GM21367 (cell line): ENCODE data around the gene FKBP2.

ENCODE experiments used
- ATAC-seq: cut with Tn5 transposase; IDR thresholded peaks from one replicate; pipeline ENCODE4 v1.9.1; 2021; ENCODE audit not compliant: unreplicated experiment

Gene FKBP2

DNA sequence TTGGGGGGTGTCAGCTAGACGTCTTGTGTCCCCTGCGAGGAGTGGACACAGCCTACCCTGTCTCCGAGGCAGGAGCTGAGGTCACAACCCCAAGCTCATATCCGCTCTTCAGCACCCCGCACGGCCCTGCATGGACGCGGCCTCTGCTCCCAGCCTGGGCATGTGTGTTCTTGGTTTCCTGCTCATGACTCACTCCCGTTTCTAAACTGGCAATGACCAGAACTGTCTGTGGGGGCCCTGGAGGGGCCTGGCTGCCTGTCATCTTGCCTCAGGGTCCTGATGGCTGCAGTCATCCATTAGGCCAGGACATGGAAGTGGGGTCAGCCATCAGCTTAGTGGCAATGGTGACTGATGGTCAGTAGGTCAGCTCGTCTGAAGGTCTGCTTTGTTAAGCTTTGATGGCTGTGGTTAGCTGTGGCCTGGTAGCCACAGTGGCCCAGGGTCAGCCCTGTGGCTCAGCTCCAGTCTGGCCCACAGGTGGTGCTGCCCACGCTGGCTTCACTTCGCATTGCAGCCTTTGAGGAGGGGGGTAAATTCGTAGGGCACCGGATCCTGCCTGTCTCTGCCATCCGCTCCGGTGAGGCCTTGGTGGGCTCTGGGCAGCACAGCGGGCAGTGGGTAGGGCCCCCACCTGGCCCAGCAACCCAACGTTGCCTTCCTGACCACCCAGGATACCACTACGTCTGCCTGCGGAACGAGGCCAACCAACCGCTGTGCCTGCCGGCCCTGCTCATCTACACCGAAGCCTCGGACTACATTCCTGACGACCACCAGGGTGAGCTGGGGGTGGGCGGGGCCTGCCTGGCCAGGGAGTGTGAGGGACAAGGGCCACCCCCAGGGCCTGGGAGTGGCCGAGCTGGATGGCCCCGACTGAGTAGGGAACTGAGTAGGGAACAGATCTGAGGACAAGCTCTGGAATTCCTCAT is 22.4 kb downstream of the FKBP2 start:
- ATAC-seq, result no peak

DNA sequence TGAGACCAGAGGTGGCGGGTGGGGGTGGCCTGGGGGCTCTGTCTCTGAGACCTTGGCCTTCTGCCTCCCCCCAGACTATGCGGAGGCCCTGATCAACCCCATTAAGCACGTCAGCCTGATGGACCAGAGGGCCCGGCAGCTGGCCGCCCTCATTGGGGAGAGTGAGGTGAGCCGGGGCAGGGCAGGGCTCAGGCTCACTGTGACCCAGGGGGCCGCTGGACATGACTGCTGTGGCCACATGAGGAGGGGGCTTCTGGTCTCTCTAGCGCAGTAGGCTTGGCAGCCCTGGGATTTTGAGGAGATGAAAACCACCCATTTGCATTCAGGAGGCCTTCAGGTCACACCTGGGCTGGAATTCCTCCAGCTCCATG is 23.0 kb downstream of the FKBP2 start:
- no peak for ATAC-seq

DNA sequence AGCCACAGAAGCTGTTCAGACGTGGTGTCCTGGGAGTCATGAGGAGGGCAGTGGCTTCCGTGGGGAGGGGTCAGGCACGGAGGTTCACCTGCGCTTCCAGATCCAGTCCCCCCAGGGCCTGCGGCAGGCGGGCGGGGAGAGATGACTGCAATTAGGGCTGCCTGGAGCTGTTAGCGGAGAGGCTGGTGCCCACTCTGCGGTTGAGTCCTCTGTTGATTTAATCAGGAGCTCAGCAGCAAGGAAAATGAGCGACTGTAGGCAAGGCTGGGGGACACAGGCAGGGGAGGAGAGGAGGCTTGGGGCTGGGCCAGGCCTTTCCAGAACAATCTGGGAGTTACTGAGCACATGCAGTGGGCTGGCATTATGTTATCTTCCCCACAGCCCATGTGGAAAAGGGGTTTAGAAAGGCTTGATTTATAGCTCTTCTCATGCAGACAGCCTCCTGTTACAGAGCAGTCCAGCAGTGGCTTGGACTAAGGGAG is 23.5 kb downstream of the FKBP2 start:
- no peak for ATAC-seq

DNA sequence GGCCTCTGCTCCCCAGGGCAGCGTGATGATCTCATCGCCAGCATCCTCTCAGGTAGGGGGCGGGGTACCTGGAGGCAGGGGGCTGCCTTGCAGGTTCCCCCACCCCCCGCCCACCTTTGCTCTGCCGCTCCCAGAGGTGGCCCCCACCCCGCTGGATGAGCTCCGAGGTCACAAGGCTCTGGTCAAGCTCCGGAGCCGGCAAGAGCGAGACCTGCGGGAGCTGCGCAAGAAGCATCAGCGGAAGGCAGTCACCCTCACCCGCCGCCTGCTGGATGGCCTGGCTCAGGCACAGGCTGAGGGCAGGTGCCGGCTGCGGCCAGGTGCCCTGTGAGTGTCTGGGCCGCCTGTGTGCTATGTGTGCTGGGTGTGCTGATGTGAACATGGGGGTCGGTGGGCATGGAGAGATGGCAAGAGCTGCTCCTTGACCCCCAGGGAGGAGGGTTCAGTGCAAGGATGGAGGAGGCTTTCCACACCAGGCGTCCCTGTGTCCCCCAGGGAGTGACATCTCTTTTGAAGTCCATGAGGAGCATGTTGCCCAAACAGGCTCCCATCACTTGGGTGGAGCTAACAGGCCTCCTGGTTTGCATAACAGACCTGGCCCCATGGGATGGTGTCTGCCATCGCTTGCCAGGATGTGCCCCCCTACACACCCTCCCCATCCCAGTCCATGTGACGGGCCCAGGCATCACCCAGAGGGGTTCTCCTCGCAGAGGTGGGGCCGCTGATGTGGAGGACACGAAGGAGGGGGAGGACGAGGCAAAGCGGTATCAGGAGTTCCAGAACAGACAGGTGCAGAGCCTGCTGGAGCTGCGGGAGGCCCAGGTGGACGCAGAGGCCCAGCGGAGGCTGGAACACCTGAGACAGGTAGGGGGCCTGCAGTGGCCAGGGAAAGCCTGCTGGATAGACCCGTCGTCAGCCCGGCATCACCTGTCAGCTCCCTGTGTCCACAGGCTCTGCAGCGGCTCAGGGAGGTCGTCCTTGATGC is 24.6 kb downstream of the FKBP2 start:
- ATAC-seq, result no peak

DNA sequence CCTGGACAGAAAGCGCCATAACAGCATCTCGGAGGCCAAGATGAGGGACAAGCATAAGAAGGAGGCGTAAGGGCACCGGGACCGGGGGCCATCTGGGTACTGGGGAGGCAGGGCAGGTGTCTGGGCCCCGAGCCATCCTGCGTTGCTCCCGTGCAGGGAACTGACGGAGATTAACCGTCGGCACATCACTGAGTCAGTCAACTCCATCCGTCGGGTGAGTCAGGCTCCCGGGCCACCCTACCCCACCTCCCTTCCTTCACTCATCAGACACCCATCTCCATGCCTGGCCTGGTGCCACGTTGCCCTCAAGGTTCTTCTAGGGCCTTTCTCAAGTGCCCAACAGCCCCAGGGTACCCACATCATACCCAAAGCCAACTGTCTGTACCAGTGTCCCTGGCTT is 25.4 kb downstream of the FKBP2 start:
- no peak for ATAC-seq

DNA sequence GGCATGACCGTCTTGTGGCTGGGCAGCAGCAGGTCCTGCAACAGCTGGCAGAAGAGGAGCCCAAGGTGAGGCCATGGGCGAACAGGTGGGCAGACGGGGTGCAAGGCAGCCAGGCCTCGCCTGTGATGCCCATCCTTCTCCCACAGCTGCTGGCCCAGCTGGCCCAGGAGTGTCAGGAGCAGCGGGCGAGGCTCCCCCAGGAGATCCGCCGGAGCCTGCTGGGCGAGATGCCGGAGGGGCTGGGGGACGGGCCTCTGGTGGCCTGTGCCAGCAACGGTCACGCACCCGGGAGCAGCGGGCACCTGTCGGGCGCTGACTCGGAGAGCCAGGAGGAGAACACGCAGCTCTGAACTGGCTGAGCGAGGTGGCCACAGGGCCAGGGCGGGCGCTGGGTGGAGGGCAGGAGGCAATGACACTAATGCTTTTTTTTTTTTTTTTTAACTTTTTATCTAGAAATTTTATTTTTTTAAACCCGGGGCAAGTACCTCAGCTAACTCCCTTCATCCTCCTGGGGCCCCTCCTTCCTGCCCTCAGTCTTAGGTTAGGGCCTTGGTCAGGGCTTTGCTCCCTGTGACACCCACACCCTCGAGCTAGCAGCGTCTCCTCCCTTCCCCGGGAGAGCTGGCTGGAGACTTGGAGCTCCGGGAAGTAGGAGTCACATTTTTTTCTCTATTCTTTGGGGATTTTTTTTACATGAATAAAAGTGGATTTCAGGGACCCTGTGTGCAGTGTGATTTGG is 26.5 kb downstream of the FKBP2 start:
- no peak for ATAC-seq

DNA sequence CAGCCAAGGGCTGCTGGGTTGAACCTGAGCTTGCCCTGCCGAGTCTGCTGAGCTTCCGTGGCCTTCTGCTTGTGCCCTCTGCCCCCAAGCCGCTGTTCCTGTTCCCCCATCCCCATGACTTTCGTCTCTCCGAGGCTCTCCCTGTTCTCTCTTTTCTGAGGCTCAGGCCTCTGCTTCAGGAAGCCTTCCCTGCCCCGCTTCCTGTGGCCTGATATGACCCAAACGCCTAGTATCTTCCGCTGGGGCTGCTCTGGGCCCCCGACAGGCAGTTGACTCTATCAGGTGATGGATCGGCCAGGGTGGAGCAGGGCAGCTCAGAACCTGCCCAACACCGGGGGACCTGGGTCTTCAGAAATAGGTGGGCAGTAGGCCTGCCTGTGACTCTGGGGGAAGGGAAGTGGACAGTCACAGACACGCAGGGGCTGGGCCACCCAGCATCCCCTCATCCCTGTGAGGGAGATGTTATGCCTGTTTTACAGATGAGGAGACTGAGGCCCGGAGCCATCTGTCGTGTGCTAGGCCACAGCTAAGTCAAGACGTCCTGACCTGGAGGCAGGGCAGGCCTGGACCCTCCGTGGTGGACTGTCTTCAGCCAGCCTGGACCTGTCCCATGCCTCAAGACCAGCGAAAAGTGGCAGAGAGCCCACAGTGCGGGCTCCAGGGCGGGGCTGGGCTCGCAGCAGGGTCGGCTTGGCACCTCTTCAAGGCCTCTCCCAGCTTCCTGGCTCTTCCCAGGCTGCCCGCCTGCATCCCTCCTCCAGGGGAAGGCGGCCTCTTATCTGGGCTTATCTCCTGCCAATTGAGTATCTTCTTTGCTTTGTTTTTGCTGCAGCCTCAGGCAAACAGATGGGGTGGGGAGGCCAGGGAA is 27.4 kb downstream of the FKBP2 start:
- no peak for ATAC-seq

DNA sequence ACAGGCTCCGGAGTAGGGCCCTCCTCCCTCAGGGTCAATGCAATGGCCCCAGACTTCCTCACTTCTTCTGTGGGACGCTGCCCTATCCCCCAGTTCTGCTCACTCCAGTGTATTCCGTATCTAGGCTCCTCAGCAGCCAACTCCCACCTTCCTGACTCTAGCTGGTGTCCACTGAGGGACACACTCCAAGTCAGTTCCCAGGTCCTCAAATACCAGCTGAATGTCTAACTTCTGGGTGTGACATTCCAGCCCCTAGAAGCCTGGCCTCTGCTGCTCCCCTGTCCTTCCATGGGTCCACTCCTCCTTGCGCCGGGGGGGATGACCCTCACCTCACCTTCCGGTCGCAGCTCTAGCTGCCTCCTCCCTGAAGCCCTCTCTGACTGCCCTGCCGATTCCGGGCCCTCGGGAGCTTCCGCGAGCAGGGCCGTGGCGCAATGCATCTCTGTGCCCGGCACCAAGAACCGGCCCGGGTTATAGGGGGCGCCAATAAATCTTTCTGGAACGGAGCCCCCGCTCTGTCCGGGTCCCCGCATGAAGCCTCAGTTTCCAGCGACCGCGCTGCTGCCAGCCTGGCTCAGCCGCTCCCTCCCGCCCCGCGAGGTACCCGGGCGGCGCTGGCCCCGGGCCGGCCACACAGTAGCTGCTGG is 28.1 kb downstream of the FKBP2 start:
- peak; percentile 14 for ATAC-seq

DNA sequence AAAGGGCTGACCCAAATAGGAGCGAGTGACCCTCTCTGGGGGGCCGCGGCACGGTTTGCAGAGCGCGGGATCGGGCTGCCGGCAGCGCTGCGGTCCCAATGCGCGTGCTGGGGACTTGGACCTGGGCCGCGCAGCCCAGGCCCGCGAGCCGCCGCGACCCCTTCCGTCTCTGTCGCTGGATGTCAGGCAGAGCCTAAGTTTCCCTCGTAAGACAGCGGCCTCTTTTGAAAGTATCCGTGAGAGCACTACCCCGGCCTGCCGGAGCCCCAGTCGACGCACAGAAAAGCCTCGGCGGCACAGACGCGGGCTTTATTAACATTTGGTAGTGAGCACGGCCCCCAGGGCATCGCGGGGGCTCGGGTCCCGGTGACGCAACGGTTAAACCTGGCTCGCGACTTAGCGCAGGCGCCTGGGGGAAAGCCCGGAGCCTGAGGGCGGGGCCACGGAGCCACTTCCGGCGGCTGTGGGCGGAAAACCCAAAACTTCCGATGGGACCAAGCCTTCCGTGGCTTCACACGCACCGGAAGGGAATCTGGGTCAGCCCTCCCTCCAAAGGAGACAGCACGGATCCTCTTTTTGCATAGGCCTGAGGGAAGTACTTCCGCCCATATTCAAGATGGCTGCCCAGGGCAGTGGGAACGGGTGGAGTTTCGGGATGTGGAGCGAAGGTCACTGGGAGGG is 28.8 kb downstream of the FKBP2 start:
- peak; percentile 43 for ATAC-seq

DNA sequence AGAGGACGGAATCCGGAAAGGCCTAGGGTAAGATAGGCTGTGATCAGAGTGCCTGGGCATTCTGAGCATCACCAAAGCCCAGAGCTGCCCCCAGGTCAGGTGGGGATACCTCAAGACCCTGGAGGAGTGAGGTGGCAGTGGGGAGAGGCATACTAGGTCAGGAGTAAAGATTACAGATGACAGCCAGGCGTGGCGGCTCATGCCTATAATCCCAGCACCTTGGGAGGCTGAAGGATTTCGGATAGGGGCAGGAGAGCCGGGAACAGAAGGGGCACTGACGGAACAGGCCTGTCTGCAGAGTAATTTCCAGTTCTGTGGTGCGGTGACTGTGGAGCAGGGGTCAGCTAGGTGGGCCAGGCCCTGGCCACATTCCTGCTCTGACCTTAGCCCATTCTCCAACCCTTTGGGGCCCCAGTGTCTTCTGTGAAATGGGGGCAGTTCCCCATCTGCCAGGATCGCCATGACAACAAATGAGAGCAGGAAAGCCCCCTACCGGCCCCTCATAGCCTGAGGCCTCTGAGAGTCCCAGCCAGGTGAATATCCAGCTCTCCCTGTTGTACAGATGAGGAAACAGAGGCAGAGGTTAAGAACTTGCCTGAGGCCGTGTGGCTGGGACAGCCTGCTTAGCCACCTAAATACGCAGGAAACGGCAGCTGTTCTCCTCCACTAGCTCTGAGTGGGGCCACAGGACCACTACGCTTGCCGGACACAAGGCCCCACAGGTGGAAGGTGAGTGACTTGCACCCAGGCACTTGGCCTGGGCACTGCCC is 34.3 kb downstream of the FKBP2 start:
- ATAC-seq, result no peak

DNA sequence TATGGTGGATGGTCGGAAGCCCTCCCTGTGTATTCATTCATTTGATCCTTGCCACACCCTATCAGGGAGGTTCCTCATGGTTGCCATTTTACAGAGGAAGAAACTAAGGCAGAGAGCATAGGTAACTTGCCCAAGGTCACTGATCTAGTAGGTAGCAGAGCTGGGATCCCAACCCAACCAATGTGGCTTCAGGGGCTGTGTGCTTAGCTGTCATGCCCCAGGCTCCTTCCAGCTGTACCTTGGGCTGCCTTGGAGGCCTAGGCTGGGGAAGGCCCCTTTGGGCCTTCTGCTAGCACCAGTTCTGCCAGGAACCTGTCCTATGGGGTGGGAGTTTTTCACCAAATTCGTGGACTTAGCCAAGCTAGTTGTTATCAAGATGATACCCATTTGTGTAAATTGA is 34.9 kb downstream of the FKBP2 start:
- ATAC-seq, result no peak

DNA sequence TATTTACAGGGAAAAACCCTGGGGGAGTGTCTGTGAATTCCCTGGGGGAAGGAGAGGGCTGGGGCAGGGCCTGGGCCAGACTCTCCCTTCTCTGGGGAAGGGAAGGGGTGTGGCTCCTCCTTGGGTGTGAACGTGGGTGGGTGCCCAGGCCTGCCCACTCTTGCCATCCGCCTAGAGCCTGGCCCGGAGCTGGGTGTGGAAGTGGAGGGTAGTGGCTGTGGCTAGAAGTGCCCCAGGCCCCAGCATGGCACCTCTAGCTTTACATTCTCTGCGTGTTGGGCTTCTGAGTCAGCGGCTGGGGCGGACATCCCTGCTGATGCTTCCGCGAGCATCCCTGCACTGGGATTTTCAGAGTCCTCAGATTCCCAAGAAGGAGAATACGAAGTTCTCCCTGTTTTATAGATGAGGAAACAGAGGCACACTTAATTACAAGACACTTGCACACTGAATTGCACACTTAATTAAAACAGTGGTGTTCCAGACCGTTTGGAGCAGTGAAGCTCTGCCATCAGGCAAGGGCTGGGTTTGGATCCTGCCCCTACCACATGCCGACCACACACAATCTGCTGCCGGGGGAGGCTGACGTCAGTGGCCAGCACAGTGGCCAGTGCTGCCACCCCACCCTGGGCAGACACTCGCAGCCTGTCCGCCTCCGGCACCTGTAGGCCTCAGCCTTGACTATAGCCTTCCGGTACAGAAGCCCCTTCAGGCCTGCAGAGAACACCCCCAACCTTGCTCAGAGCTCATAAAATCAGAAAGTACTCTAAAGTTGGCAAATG is 35.9 kb downstream of the FKBP2 start:
- ATAC-seq, result no peak

DNA sequence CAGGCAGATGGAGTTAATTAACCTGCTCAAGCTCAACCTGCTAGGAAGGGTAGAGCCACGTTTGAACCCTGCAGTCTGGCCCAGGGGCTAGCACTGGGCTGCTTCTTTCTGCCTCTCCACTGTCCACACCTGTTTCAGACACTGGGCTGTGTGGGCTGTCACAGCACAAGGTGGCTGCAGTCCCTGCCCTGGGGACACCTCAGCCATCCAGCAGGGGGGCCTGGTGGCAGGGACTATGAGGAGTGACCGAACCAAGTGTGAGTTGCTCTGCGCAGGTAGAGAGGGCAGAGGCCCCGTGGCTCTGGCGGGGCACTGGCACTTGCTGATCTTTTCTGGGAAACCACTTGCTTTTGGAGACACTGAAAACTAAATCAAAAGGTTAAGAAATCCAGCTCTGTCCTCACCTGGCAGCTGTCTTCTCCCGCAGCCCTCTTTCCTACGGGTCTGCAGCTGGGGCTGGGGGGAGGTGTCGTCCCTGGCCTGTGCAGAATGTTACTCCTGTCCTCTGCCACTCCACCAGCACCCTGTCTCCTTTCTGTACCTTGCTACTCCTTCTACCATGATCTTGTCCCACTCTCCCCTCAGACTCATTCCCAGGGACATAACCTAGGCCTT is 37.8 kb downstream of the FKBP2 start:
- no peak for ATAC-seq

DNA sequence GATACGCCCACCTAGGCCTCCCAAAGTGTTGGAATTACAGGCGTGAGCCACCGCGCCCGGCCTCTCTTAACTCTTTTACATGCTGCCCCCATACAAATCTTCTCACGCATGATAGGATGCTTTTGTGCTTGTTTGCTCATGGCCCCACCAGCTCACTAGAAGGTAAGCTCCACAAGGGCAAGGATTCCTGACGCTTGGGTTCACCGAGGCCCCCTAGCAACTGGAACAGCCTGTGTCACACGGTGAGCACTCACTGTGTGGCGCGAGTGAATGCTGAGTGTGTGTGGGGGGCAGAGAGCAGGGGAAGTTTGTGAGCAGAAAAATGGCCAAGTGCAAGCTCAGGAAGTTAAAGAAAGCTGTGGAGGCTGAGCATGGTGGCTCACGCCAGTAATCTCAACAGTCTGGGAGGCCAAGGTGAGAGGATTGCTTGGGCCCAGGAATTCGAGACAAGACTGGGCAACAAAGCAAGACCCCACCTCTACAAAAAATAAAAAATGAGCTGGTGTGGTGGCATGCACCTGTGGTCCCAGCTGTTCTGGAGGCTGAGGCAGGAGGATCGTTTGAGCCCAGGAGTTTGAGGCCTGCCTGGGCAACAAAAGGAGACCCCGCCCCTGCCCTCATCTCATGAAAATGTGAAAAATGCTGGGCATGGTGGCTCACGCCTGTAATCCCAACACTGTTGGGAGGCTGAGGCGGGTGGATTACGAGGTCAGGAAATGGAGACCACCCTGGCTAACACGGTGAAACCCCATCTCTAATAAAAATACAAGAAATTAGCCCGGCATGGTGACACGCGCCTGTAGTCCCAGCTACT is 41.3 kb downstream of the FKBP2 start:
- no peak for ATAC-seq

DNA sequence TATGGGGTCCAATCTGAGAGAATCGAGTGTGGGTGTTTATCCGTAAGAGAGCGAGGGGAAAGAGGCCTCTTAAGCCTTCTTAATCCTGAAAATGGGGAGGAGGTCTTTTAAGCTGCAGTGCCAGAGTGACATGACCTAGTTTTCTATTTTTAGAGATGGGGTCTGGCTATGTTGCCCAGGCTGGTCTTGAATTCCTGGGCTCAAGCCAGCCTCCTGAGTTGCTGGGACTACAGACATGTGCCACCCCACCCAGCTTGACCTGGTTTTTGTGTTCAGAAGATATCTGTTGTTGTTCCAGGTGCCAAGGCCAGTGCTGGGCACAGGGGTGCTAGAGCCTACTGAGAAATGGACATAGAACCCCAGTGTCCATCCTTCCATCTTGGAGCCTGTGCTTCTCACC is 42.2 kb downstream of the FKBP2 start:
- ATAC-seq, result no peak
